MCF 10A (cell line): Measurements from ENCODE around the gene FBXO3. TPM values are rescaled to one million over a fixed set of nuclear protein-coding genes. Genes with fewer than 3 reads are reported as not detected.
A peak's percentile ranks its signal among the peaks of the same experiment; 100 is the strongest.

Source experiments
- BruUV-seq: library from RNA; stranded (reverse); fragments of 400-500 nt; replicated peaks from 2 replicates; lab custom pipeline; 2021; lab: Mats Ljungman, UMichigan
- CTCF ChIA-PET: fragments of 300-600 bp; sonication (Branson Sonifier 250); formaldehyde crosslinking; extraction: SDS; loops from one replicate; lab custom pipeline; 2021; ENCODE audit warnings: antibody characterized with exemption, inconsistent platforms; lab: Yijun Ruan, JAX
- POLR2A ChIA-PET: fragments of 300-600, 350-650 bp; sonication (Branson Sonifier 250); formaldehyde crosslinking; extraction: SDS; loops from one replicate; lab custom pipeline; 2020; ENCODE audit warnings: antibody characterized with exemption, inconsistent platforms; lab: Yijun Ruan, JAX
- DNase-seq: peaks from one replicate; pipeline ENCODE4 v3.0.0-alpha.2; 2018; ENCODE audit not compliant: unreplicated experiment
- H3K27ac Mint-ChIP-seq: one replicate; pipeline ENCODE4 v1.8.0; 2022; ENCODE audit warnings: mild to moderate bottlenecking, low read depth, mixed read lengths; ENCODE audit not compliant: unreplicated experiment
- H3K27me3 Mint-ChIP-seq: one replicate; pipeline ENCODE4 v1.8.0; 2022; ENCODE audit warnings: mixed read lengths; ENCODE audit not compliant: insufficient read depth, unreplicated experiment
- H3K36me3 Mint-ChIP-seq: one replicate; pipeline ENCODE4 v1.8.0; 2022; ENCODE audit warnings: mild to moderate bottlenecking, moderate library complexity, mixed read lengths; ENCODE audit not compliant: insufficient read depth, unreplicated experiment
- H3K4me1 Mint-ChIP-seq: one replicate; pipeline ENCODE4 v1.8.0; 2022; ENCODE audit warnings: mixed read lengths; ENCODE audit not compliant: insufficient read depth, unreplicated experiment
- H3K4me3 Mint-ChIP-seq: one replicate; pipeline ENCODE4 v1.8.0; 2022; ENCODE audit warnings: mild to moderate bottlenecking, moderate library complexity, mixed read lengths; ENCODE audit not compliant: unreplicated experiment
- H3K9me3 Mint-ChIP-seq: one replicate; pipeline ENCODE4 v1.8.0; 2022; ENCODE audit warnings: mixed read lengths; ENCODE audit not compliant: unreplicated experiment
- intact Hi-C: fragments of 100-400 bp; cut with micrococcal nuclease; formaldehyde crosslinking; loops from 2 replicates; pipeline ENCODE4 v1.14.1; 2022
- total RNA-seq: library from RNA; stranded (reverse); gene quantifications from 2 replicates; pipeline ENCODE4 v1.2.3, GENCODE V29; 2022
- TF ChIP-seq, protein P1 (sequence below): fragments of 200-600 bp; IDR thresholded peaks from one replicate; pipeline ENCODE4 v1.8.0; 2022; ENCODE audit warnings: antibody characterized with exemption, mild to moderate bottlenecking; ENCODE audit not compliant: unreplicated experiment

Gene FBXO3
- total RNA-seq, 1 experiment from 2014 or later: 20.1 TPM

DNA sequence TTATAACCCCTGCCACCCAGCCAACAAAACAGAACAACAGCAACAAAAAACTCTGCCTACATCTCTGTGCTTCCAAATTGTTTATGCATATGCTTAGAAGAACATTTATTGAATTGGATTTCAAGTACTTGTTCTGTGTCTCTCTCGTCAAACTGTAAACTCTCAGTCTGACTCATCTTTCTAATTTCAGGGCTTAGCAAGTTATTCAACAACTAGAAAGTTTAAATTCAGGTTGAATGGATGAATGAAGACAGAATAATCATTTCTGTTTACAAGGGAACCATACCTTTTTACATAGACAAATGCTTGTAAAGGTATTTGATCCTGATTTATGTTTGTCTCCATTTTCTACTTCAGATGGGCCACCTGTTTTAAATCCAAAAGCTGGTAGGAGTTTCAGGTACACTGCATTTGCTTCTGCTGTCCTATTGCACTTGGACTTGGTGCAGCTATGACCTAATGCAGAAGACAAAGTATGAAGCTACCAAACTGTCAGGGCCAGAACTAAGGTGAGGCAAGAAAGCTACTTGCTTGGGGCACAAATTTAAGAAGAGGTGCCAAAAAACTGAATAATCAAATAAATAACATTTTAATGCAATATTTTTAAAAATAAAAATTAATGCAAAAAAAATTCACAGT is 1.6 kb upstream of the FBXO3 start:
- H3K36me3 Mint-ChIP-seq: no peaks in the 10 kb centered on the region
- no peaks in the 10 kb centered on the region for H3K9me3 Mint-ChIP-seq
- ChIA-PET POLR2A (interaction anchor here (0.5 to 0.7 kb wide), 2 partner anchors 10 to 40 kb away, joined by 3 to 4 read pairs; partner anchors contain the start of gene CD59), CTCF (interaction anchor here (2.7 kb wide), 1 partner anchor 32 kb away, joined by 17 read pairs; no protein-coding TSS in a partner anchor)
- peaks cover 18% of the 10 kb centered on the region for H3K4me1 Mint-ChIP-seq
- DNase-seq: no peak
- intact Hi-C loops: no loop called here
- TF ChIP-seq, protein P1, sequence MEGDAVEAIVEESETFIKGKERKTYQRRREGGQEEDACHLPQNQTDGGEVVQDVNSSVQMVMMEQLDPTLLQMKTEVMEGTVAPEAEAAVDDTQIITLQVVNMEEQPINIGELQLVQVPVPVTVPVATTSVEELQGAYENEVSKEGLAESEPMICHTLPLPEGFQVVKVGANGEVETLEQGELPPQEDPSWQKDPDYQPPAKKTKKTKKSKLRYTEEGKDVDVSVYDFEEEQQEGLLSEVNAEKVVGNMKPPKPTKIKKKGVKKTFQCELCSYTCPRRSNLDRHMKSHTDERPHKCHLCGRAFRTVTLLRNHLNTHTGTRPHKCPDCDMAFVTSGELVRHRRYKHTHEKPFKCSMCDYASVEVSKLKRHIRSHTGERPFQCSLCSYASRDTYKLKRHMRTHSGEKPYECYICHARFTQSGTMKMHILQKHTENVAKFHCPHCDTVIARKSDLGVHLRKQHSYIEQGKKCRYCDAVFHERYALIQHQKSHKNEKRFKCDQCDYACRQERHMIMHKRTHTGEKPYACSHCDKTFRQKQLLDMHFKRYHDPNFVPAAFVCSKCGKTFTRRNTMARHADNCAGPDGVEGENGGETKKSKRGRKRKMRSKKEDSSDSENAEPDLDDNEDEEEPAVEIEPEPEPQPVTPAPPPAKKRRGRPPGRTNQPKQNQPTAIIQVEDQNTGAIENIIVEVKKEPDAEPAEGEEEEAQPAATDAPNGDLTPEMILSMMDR: no peak
- no peak overlapping the region for H3K27ac Mint-ChIP-seq
- peak overlapping the region; percentile 88 for H3K4me3 Mint-ChIP-seq
- BruUV-seq: no TSS peak
- H3K27me3 Mint-ChIP-seq: peaks cover 11% of the 10 kb centered on the region

DNA sequence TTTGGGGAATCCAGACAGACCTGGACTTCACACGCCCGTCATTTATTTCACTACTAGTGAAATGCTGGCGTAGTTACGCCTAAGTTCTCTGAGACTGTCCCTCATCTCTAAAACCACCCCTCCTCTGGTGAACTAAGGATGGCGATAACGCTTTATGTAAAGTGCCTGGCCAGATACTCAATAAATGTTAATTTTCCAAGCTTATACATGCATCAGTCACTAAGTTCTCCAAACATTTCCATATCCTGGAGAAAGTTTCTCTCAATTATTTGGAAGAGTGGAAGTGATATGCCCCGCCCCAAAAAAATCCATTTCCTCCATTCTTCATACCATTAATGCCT is 1.1 kb upstream of the FBXO3 start:
- DNase-seq: no peak
- CTCF ChIA-PET: interaction anchor here (0.5 to 2.7 kb wide), 3 partner anchors 10 to 1470 kb away, joined by 3 to 17 read pairs (median 5); no protein-coding TSS in a partner anchor
- POLR2A ChIA-PET: interaction anchor here (0.6 to 2.9 kb wide), 9 partner anchors 18 to 1359 kb away, joined by 3 to 11 read pairs (median 3); partner anchors contain the start of gene CD59
- Mint-ChIP-seq H3K36me3 (no peaks in the 10 kb centered on the region), H3K4me3 (peak overlapping the region; percentile 88), H3K27me3 (peaks cover 11% of the 10 kb centered on the region), H3K27ac (no peak overlapping the region), H3K4me1 (peaks cover 20% of the 10 kb centered on the region), H3K9me3 (no peaks in the 10 kb centered on the region)
- TF ChIP-seq, protein P1: no peak
- intact Hi-C loops: no loop called here
- no TSS peak for BruUV-seq

DNA sequence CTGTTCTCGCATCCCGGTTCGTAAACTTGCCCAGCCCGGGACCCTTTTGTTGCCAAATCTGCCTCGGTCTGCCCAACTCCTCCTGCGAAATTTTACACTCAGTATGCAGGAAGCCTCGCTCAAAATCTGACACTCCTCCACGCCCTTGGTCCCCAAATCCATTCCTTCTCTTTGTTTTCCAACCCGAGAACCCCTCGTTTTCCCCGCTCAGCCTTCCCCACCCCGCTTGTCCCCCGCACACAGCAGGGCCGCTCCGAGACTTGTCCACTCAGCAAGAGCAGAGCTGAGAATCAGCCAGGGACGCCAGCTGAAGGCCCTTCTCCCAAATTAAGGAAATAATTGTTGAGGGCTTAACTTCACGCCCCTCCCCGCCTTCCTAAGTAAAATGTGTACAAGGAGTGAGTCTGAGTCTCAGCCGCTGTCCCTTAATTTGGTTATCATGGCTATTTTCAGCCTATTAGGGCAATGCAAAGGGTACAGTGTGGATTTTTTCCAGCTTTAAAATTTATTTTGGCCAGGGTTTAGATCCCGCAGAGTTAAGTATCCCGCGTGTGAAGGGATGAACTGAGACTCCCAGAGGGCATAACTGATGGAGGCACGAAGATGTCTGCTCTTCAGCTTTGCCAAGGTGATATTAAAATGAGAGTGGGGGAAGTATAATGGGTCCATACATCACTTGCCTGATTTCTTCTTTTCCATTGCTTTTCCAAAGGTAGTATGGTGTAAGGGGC is 581 bp upstream of the FBXO3 start:
- POLR2A ChIA-PET: interaction anchor here (0.6 to 2.9 kb wide), 14 partner anchors 12 to 1360 kb away, joined by 3 to 11 read pairs (median 4); partner anchors contain the start of gene CD59
- H3K4me3 Mint-ChIP-seq: peak overlapping the region; percentile 88
- intact Hi-C loops: no loop called here
- CTCF ChIA-PET: interaction anchor here (0.5 to 2.7 kb wide), 3 partner anchors 11 to 1471 kb away, joined by 3 to 17 read pairs (median 5); no protein-coding TSS in a partner anchor
- no peaks in the 10 kb centered on the region for H3K9me3 Mint-ChIP-seq
- peaks cover 4% of the 10 kb centered on the region for H3K36me3 Mint-ChIP-seq
- H3K27me3 Mint-ChIP-seq: peaks cover 5% of the 10 kb centered on the region
- peak overlapping the region; percentile 93 for H3K27ac Mint-ChIP-seq
- TF ChIP-seq, protein P1: no peak
- DNase-seq: no peak
- BruUV-seq: no TSS peak
- peaks cover 20% of the 10 kb centered on the region for H3K4me1 Mint-ChIP-seq
